Testis (tissue), 3 donors: Measurements from ENCODE around the gene RSPH3. TPM values are rescaled to one million over a fixed set of nuclear protein-coding genes. Genes with fewer than 3 reads are reported as not detected.

Source experiments
- DNase-seq: peaks from one replicate; pipeline ENCODE4 v3.0.0-alpha.2; 2019
- H3K27ac ChIP-seq, 2 donors: fragments of 200-600 bp; sonication (generic); one replicate each; pipeline ENCODE4 v1.5.1; 2019
- H3K27me3 ChIP-seq: fragments of 200-600 bp; sonication (generic); one replicate; pipeline ENCODE4 v1.5.1; 2019
- H3K36me3 ChIP-seq: fragments of 200-600 bp; sonication (generic); one replicate; pipeline ENCODE4 v1.5.1; 2017; ENCODE audit warnings: low read depth; ENCODE audit errors: missing control alignments
- H3K4me1 ChIP-seq: fragments of 200-600 bp; sonication (generic); one replicate; pipeline ENCODE4 v1.5.1; 2019
- H3K4me3 ChIP-seq, 2 donors: fragments of 200-600 bp; sonication (generic); one replicate each; pipeline ENCODE4 v1.5.1; 2017 to 2019
- H3K9me3 ChIP-seq: fragments of 200-600 bp; sonication (generic); one replicate; pipeline ENCODE4 v1.5.1; 2017
- CTCF ChIP-seq, 3 experiments: fragments of 450-650 bp in 2 of 3; fragments of 200-600 bp in 1 of 3; sonication (generic) in 1 of 3; IDR thresholded peaks; one replicate each; pipeline ENCODE4 v1.5.1; 2016 to 2019; ENCODE audit warnings: antibody characterized with exemption in 3 of 3, mild to moderate bottlenecking in 2 of 3, moderate library complexity in 1 of 3
- POLR2A ChIP-seq: fragments of 450-650 bp; IDR thresholded peaks from one replicate; pipeline ENCODE4 v1.6.1; 2017; ENCODE audit warnings: antibody characterized with exemption, mild to moderate bottlenecking, moderate library complexity
- WGBS, 2 donors: methylation state at CpG; one replicate each; pipeline ENCODE4 v1.1.5; 2018; 5-methylcytosine and 5-hydroxymethylcytosine counted together
- intact Hi-C: fragments of 100-400 bp; cut with DNase I; formaldehyde crosslinking; loops from one replicate; pipeline ENCODE4 v1.15.1; 2023; ENCODE audit warnings: low total_unique reads
- polyA plus RNA-seq: library from polyadenylated mRNA; stranded (reverse); fragments of 350-450 nt; fragmentation: Illumina TruSeq; extraction: RNeasy Lipid Tissue Mini Kit (QIAGEN cat#74804); gene quantifications from one replicate; pipeline ENCODE4 v1.2.3, GENCODE V29; 2014; ENCODE audit warnings: low read depth, low replicate concordance; ENCODE audit not compliant: insufficient read depth
- small RNA-seq, 2 donors: library from RNA; depleted of rRNA; stranded (forward); fragments of <200 nt; gene quantifications; one replicate each; pipeline ENCODE3, GENCODE V24; 2016
- total RNA-seq, 2 donors: library from RNA; depleted of rRNA; stranded (reverse); fragments of >200 nt; gene quantifications; one replicate each; pipeline ENCODE4 v1.2.3, GENCODE V29; 2016

RSPH3 gene
- total and polyA plus RNA-seq, 3 donors from 2014 or later: 15.7 to 41.9 (median 23.6) TPM

- intact Hi-C loops: no loop called here
- no peak for TF ChIP-seq POLR2A
- TF ChIP-seq CTCF (IDR thresholded peaks at IDR 0.05): no peak
- no peak for DNase-seq
- Histone ChIP-seq H3K4me3 (no peak overlapping the region), H3K27ac (no peak overlapping the region), H3K36me3 (no peaks in the 10 kb centered on the region), H3K4me1 (no peaks in the 10 kb centered on the region), H3K27me3 (no peaks in the 10 kb centered on the region), H3K9me3 (no peaks in the 10 kb centered on the region)
- 86 to 90% methylated on average over 6 of the region's 6 CpGs for WGBS, 2 donors
These were observed 73.6 kb downstream of the RSPH3 start for GRCh38 chr6:158926414-158926813.

GRCh38 chr6:158924499-158925455, 75.2 kb downstream of the RSPH3 start:
- TF ChIP-seq POLR2A (no peak), CTCF (IDR thresholded peaks at IDR 0.05) (no peak)
- no peaks in the 10 kb centered on the region for H3K9me3 ChIP-seq
- WGBS, 2 donors: 79 to 95% methylated on average over 4 of the region's 4 CpGs

GRCh38 chr6:158923805-158924498, 76.0 kb downstream of the RSPH3 start:
- intact Hi-C loops: no loop called here
- no peaks in the 10 kb centered on the region for H3K36me3 ChIP-seq
- 87 to 89% methylated on average over 14 of the region's 14 CpGs for WGBS, 2 donors
- no peak for DNase-seq
- H3K4me3 ChIP-seq: no peak overlapping the region
- H3K9me3 ChIP-seq: no peaks in the 10 kb centered on the region
- no peak for TF ChIP-seq CTCF (IDR thresholded peaks at IDR 0.05)
- H3K27ac ChIP-seq: no peak overlapping the region
- H3K27me3 ChIP-seq: no peaks in the 10 kb centered on the region
- no peaks in the 10 kb centered on the region for H3K4me1 ChIP-seq

More at GRCh38 chr6:158924499-158925455, 75.2 kb downstream of the RSPH3 start:
- Histone ChIP-seq H3K27ac (no peak overlapping the region), H3K27me3 (no peaks in the 10 kb centered on the region), H3K4me1 (no peaks in the 10 kb centered on the region), H3K4me3 (no peak overlapping the region), H3K36me3 (no peaks in the 10 kb centered on the region)
- intact Hi-C loops: no loop called here
- DNase-seq: no peak

Small RNA genes lying within 50 kb of the gene (small RNA-seq; reads per million reads assigned to genes)
- gene RNU6-293P: 0 reads per million in 2 donors

Other genes starting within 250 kb of the RSPH3 start
- gene EZR, start 180.8 kb downstream of the RSPH3 start, total RNA-seq: 100 to 1,000 TPM; 164 to 199 TPM
- 129 TPM for gene EZR, start 180.8 kb downstream of the RSPH3 start, polyA plus RNA-seq
- gene TAGAP, start 44.8 kb upstream of the RSPH3 start, total RNA-seq: 1 to 10 TPM; 1.1 to 4.5 TPM
- gene TAGAP, start 44.8 kb upstream of the RSPH3 start, polyA plus RNA-seq: 4.9 TPM
- gene FNDC1, start 169.2 kb upstream of the RSPH3 start, total RNA-seq: 1 to 10 TPM in 1 of 2 donors, under 1 TPM in 1; 0.87 to 1.7 TPM
- 4.9 TPM for gene FNDC1, start 169.2 kb upstream of the RSPH3 start, polyA plus RNA-seq